Prostate gland (tissue), 2 donors: ENCODE measurements around the gene TXNRD2. TPM values are rescaled to one million over a fixed set of nuclear protein-coding genes. Genes with fewer than 3 reads are reported as not detected.

Experiments
- DNase-seq: peaks from one replicate; pipeline ENCODE4 v3.0.0-alpha.2; 2019; ENCODE audit warnings: low spot score
- H3K27ac ChIP-seq, 2 donors: fragments of 200-600 bp; sonication (generic); 2 replicates each; pipeline ENCODE4 v1.5.1; 2017 to 2019
- H3K27me3 ChIP-seq: fragments of 200-600 bp; sonication (generic); replicated peaks from 2 replicates; pipeline ENCODE4 v1.5.1; 2019; ENCODE audit not compliant: insufficient read depth
- H3K36me3 ChIP-seq, 2 donors: fragments of 200-600 bp; sonication (generic); 1 replicate in 1 of 2; 2 replicates in 1 of 2; pipeline versions ENCODE4 v1.5.1 to v1.8.1; 2017 to 2019
- H3K4me1 ChIP-seq: fragments of 200-600 bp; sonication (generic); replicated peaks from 2 replicates; pipeline ENCODE4 v1.5.1; 2019
- H3K4me3 ChIP-seq, 2 donors: fragments of 200-600 bp; sonication (generic); 2 replicates each; pipeline ENCODE4 v1.5.1; 2017 to 2019
- H3K9me3 ChIP-seq: fragments of 200-600 bp; sonication (generic); 2 replicates; pipeline ENCODE4 v1.5.1; 2017
- POLR2A ChIP-seq: fragments of 450-650 bp; IDR thresholded peaks from one replicate; pipeline ENCODE4 v1.6.1; 2016; ENCODE audit warnings: antibody characterized with exemption, mild to moderate bottlenecking
- POLR2AphosphoS5 ChIP-seq: sonication (generic); formaldehyde crosslinking; IDR thresholded peaks from one replicate; pipeline ENCODE4 v1.6.1; 2017; ENCODE audit warnings: antibody characterized with exemption
- WGBS: methylation state at CpG from one replicate; pipeline ENCODE4 v1.1.5; 2018; 5-methylcytosine and 5-hydroxymethylcytosine counted together
- intact Hi-C: fragments of 100-400 bp; cut with DNase I; formaldehyde crosslinking; loops from one replicate; pipeline ENCODE4 v1.14.2; 2022
- total RNA-seq, 2 donors: library from RNA; depleted of rRNA; stranded (reverse); fragments of >200 nt; gene quantifications; one replicate each; pipeline ENCODE4 v1.1.0, GENCODE V29; 2016
- TF ChIP-seq, protein P1 (sequence below), 4 experiments: fragments of 200-600 bp in 2 of 4; fragments of 450-650 bp in 2 of 4; sonication (generic) in 2 of 4; IDR thresholded peaks; 1 replicate in 3 of 4; 2 replicates in 1 of 4; pipeline ENCODE4 v1.5.1; 2016 to 2019; ENCODE audit warnings: antibody characterized with exemption in 4 of 4, mild to moderate bottlenecking in 2 of 4, moderate library complexity in 2 of 4

The TXNRD2 gene
- total RNA-seq, 2 donors from 2014 or later = 62.1 to 84.5 TPM

DNA sequence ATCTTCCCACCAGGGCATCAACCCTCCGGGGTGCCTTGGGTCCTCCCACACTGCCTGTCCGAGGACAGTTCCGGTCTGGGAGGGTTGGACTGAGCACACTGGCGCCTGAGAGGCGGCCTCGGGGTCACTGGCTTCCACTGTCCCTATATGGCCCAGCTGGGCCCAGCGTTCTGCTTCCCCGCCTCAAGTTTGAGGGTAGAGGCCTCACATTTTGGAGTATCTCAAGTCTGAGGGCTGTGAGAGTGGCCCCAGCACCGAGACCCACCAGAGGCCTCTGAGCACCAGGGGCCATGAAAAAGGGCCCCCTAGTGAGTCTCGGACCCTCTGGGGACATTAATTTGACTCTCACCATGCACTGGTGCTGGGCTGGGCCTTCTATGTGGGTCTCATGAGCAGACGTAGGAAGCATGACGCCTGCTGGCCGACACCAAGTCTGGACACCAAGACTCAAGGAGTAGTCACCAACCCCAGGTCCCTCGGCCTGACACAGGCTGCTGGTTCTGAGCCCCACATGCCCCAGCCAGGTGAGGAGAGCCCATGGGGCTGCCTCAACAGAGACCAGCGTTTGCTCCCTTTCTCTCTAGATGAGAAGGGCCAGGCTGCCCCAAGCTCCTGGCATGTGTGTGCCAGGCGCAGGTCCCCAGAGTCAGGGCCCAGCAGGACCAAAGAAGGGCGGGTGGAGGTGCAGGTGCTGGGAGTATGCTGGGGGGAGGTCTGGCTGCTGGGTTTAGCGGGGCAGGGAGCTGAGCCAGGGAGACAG, 47.5 kb upstream of the TXNRD2 start:
- H3K4me3 ChIP-seq = no peak overlapping the region
- 90% methylated on average over 17 of the region's 18 CpGs for WGBS
- no peaks in the 10 kb centered on the region for H3K36me3 ChIP-seq
- no peaks in the 10 kb centered on the region for H3K27me3 ChIP-seq
- H3K4me1 ChIP-seq = peaks cover 4% of the 10 kb centered on the region
- intact Hi-C loops = no loop called here
- TF ChIP-seq POLR2AphosphoS5 (no peak), POLR2A (no peak)
- TF ChIP-seq, protein P1, sequence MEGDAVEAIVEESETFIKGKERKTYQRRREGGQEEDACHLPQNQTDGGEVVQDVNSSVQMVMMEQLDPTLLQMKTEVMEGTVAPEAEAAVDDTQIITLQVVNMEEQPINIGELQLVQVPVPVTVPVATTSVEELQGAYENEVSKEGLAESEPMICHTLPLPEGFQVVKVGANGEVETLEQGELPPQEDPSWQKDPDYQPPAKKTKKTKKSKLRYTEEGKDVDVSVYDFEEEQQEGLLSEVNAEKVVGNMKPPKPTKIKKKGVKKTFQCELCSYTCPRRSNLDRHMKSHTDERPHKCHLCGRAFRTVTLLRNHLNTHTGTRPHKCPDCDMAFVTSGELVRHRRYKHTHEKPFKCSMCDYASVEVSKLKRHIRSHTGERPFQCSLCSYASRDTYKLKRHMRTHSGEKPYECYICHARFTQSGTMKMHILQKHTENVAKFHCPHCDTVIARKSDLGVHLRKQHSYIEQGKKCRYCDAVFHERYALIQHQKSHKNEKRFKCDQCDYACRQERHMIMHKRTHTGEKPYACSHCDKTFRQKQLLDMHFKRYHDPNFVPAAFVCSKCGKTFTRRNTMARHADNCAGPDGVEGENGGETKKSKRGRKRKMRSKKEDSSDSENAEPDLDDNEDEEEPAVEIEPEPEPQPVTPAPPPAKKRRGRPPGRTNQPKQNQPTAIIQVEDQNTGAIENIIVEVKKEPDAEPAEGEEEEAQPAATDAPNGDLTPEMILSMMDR (IDR thresholded peaks at IDR 0.05) = no peak
- no peak overlapping the region for H3K27ac ChIP-seq
- H3K9me3 ChIP-seq = no peaks in the 10 kb centered on the region
- no peak for DNase-seq

- Histone ChIP-seq H3K36me3 (no peaks in the 10 kb centered on the region), H3K27me3 (no peaks in the 10 kb centered on the region), H3K9me3 (no peaks in the 10 kb centered on the region), H3K4me1 (peaks cover 4% of the 10 kb centered on the region), H3K27ac (no peak overlapping the region), H3K4me3 (no peak overlapping the region)
- intact Hi-C loops = no loop called here
- TF ChIP-seq POLR2A = no peak
- TF ChIP-seq, protein P1 (IDR thresholded peaks at IDR 0.05) = no peak
- TF ChIP-seq POLR2AphosphoS5 = no peak
- 95% methylated on average over 9 of the region's 9 CpGs for WGBS
- no peak for DNase-seq
Measured at GRCh38 chr22:19988331-19988808, 46.8 kb upstream of the TXNRD2 start.

DNA sequence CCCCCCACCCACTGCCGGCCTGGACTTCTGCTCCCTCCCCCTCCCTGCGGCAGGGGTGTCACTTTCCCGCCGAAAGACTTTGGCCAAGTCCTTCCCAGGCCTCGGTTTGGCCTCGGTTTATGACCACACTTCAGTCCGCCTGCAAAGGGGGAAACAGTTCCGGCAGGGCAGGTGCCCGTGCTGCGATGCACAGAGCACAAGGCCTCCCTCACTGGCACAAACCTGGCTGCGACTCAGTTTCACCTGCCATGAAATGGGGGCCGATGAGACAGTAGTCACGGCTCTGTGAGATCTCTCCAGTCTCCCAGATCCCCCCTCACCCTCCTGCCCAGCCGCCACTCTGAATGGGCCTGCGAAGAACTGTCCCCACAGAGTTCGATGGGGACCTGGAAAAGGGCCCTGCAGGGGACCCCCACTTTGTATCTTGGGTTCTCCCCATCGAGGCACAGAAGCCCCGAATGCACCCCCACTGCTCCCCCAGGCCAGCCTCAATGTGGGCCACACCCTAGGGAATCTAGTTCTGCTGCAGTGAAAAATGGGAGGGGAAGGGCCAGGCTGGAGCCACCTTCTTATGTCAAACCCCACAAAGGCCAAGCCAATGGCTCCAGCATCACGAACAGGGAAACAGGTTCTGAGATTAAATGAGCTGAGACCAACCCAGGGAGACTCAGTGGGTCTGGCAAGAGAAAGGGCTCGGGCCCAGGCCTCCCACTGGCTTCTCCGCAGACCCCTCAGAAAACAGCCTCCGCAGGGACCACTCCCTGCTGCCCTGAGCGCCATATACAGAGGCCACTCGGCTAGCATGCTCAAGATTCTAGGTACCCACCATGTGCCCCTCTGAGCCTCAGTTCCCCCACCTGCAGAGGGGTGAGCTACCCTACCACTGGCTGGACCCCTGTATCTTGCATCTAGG, 46.0 kb upstream of the TXNRD2 start:
- DNase-seq = no peak
- intact Hi-C loops = no loop called here
- WGBS = 68% methylated on average over 19 of the region's 24 CpGs
- Histone ChIP-seq H3K4me1 (peaks cover 4% of the 10 kb centered on the region), H3K27ac (peak overlapping the region; percentile 20 to 79), H3K9me3 (no peaks in the 10 kb centered on the region), H3K27me3 (no peaks in the 10 kb centered on the region), H3K36me3 (no peaks in the 10 kb centered on the region), H3K4me3 (peak overlapping the region in 1 of 2 donors; percentile 72)
- TF ChIP-seq, protein P1 (IDR thresholded peaks at IDR 0.05) = no peak
- TF ChIP-seq POLR2AphosphoS5 (no peak), POLR2A (no peak)

- DNase-seq = peak; percentile 69
- Histone ChIP-seq H3K27ac (peak overlapping the region; percentile 79 to 80), H3K9me3 (no peaks in the 10 kb centered on the region), H3K4me1 (peaks cover 4% of the 10 kb centered on the region), H3K27me3 (no peaks in the 10 kb centered on the region), H3K4me3 (peak overlapping the region; percentile 53 to 72), H3K36me3 (no peaks in the 10 kb centered on the region)
- under 1% methylated on average over 47 of the region's 76 CpGs for WGBS
- intact Hi-C loops = no loop called here
- peak; percentile 24 for TF ChIP-seq POLR2AphosphoS5
- TF ChIP-seq, protein P1 (IDR thresholded peaks at IDR 0.05) = peak in 1 of 4 experiments; percentile 7
- peak; percentile 87 for TF ChIP-seq POLR2A
Measured at GRCh38 chr22:19986410-19987341, 45.1 kb upstream of the TXNRD2 start.
